SK-N-SH (cell line): ENCODE results near the gene JADE2. TPM values are rescaled to one million over a fixed set of nuclear protein-coding genes. Genes with fewer than 3 reads are reported as not detected.
A peak's percentile ranks its signal among the peaks of the same experiment; 100 is the strongest.

Source experiments
- CTCF ChIA-PET: fragments of 300-600, 350-600 bp; formaldehyde crosslinking; extraction: SDS; loops from one replicate; lab custom pipeline; 2021; lab: Yijun Ruan, JAX
- POLR2A ChIA-PET: fragments of 350-600 bp; sonication (Branson Sonifier 250); formaldehyde crosslinking; extraction: SDS; loops from one replicate; lab custom pipeline; 2020; ENCODE audit warnings: antibody characterized with exemption, inconsistent platforms; lab: Yijun Ruan, JAX
- DNase-seq: peaks from one replicate; pipeline ENCODE4 v3.0.0; 2012
- H2AFZ ChIP-seq: fragments of 200-600 bp; sonication (generic); 2 replicates; pipeline ENCODE4 v1.8.1; 2016; ENCODE audit warnings: antibody characterized with exemption, mild to moderate bottlenecking, low read depth
- H3F3A ChIP-seq: fragments of 200-600 bp; sonication (generic); replicated peaks from 2 replicates; pipeline ENCODE3; 2016; ENCODE audit warnings: antibody characterized with exemption, mild to moderate bottlenecking; ENCODE audit not compliant: insufficient read depth
- H3K27ac ChIP-seq, 2 experiments: fragments of 200-500 bp in 1 of 2; fragments of 200-600 bp in 1 of 2; sonication (Bioruptor generic) in 1 of 2; sonication (generic), shearing (Covaris generic) in 1 of 2; 2 replicates each; pipeline versions ENCODE4 v1.5.1 to v1.6.1; 2014 to 2016; ENCODE audit warnings: low read depth in 2 of 2, inconsistent platforms in 1 of 2, low read length in 1 of 2, mild to moderate bottlenecking in 1 of 2, mixed read lengths in 1 of 2
- H3K27me3 ChIP-seq: fragments of 200-600 bp; sonication (generic), shearing (Covaris generic); 2 replicates; pipeline ENCODE4 v1.6.1; 2016; ENCODE audit warnings: mixed run types; ENCODE audit not compliant: insufficient read depth
- H3K36me3 ChIP-seq, 2 experiments: fragments of 200-500 bp in 1 of 2; fragments of 200-600 bp in 1 of 2; sonication (Bioruptor generic) in 1 of 2; sonication (generic) in 1 of 2; replicated peaks in 1 of 2; 2 replicates each; pipeline versions ENCODE3 to v1.5.1; 2014 to 2016; ENCODE audit warnings: low read length in 1 of 2, mild to moderate bottlenecking in 1 of 2; ENCODE audit not compliant: insufficient read depth in 2 of 2, control insufficient read depth in 1 of 2
- H3K4me1 ChIP-seq, 2 experiments: fragments of 200-500 bp in 1 of 2; fragments of 200-600 bp in 1 of 2; sonication (Bioruptor generic) in 1 of 2; sonication (generic), shearing (Covaris generic) in 1 of 2; 2 replicates each; pipeline versions ENCODE4 v1.5.1 to v1.6.1; 2014 to 2016; ENCODE audit warnings: low read depth in 1 of 2, low read length in 1 of 2, mixed run types in 1 of 2; ENCODE audit not compliant: insufficient read depth in 2 of 2, control insufficient read depth in 1 of 2
- H3K4me2 ChIP-seq: fragments of 200-600 bp; sonication (generic), shearing (Covaris generic); 2 replicates; pipeline ENCODE4 v1.6.1; 2017; ENCODE audit warnings: mixed run types
- H3K4me3 ChIP-seq, 2 experiments: fragments of 200-500 bp in 1 of 2; fragments of 200-600 bp in 1 of 2; sonication (Bioruptor generic) in 1 of 2; sonication (generic), shearing (Covaris generic) in 1 of 2; 2 replicates each; pipeline versions ENCODE4 v1.5.1 to v1.8.1; 2014 to 2016; ENCODE audit warnings: low read depth in 2 of 2, inconsistent platforms in 1 of 2, low read length in 1 of 2, mild to moderate bottlenecking in 1 of 2, mixed read lengths in 1 of 2, moderate library complexity in 1 of 2
- H3K79me2 ChIP-seq: fragments of 200-600 bp; sonication (generic); 2 replicates; pipeline ENCODE4 v1.8.1; 2017; ENCODE audit warnings: mild to moderate bottlenecking; ENCODE audit not compliant: insufficient read depth
- H3K9ac ChIP-seq: fragments of 200-600 bp; sonication (generic); 2 replicates; pipeline ENCODE4 v1.6.1; 2017; ENCODE audit warnings: mixed run types
- H3K9me2 ChIP-seq: fragments of 200-600 bp; sonication (generic); 2 replicates; pipeline ENCODE4 v1.6.1; 2017; ENCODE audit warnings: mixed run types
- H3K9me3 ChIP-seq: fragments of 200-600 bp; sonication (generic); 2 replicates; pipeline ENCODE4 v1.6.1; 2017; ENCODE audit warnings: mixed run types, mild to moderate bottlenecking, moderate library complexity
- H4K20me1 ChIP-seq: fragments of 200-600 bp; sonication (generic); 2 replicates; pipeline ENCODE4 v1.6.1; 2017; ENCODE audit warnings: mild to moderate bottlenecking, mixed run types; ENCODE audit not compliant: insufficient read depth
- EP300 ChIP-seq, 2 experiments: IDR thresholded peaks; 2 replicates each; pipeline versions ENCODE4 v1.4.0 to v1.6.1; 2012; ENCODE audit warnings: borderline replicate concordance in 1 of 2, low read depth in 1 of 2, low read length in 1 of 2
- FOXM1 ChIP-seq: IDR thresholded peaks from 2 replicates; pipeline ENCODE4 v1.4.0; 2012; ENCODE audit warnings: low read depth, mild to moderate bottlenecking
- POLR2AphosphoS5 ChIP-seq: IDR thresholded peaks from 2 replicates; pipeline ENCODE4 v1.6.1; 2012; ENCODE audit warnings: low read depth, low read length
- RAD21 ChIP-seq: IDR thresholded peaks from 2 replicates; pipeline ENCODE4 v1.6.1; 2012; ENCODE audit warnings: mild to moderate bottlenecking, low read length
- TEAD4 ChIP-seq: IDR thresholded peaks from 2 replicates; pipeline ENCODE4 v1.4.0; 2012; ENCODE audit warnings: mild to moderate bottlenecking, borderline replicate concordance; ENCODE audit not compliant: insufficient read depth
- USF1 ChIP-seq: IDR thresholded peaks from 2 replicates; pipeline ENCODE4 v1.4.0; 2012; ENCODE audit warnings: low read depth, borderline replicate concordance
- WGBS: methylation state at CpG from one replicate; pipeline ENCODE4 v1.1.6; 2017; ENCODE audit warnings: low lambda C conversion rate; 5-methylcytosine and 5-hydroxymethylcytosine counted together
- polyA plus RNA-seq, 3 experiments: library from polyadenylated mRNA; depleted of rRNA; stranded (reverse); fragments of >200 nt; gene quantifications; 2 replicates each; pipeline ENCODE4 v1.2.3, GENCODE V29; 2012
- TF ChIP-seq, protein P1 (sequence below): IDR thresholded peaks from 2 replicates; pipeline ENCODE4; 2012

JADE2 gene
- polyA plus RNA-seq, 1 of the 3 experiments (the other 2 are of a cell fraction) = 25.7 TPM

DNA sequence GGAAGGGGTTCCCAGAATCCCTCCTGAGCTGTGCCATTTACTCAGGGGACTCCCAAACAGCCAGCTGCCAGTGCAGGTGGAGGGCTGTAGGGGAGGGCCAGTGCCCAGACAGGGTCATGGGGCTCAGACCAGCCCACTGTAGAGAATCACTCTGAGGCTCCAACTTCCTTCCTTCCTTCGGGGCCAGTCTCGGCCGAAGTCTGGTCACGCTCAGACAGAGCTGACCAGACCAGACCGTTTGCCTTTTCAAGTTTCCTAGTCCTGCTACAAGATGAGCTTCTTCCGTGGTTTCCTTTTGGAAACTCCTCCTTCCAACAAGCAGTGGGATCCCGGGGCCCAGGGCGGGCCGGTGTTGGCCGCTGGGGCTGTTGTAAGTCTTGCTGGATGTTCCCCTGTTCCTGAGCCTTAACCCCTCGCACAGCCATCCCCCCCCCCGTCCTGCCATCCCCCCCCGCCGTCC lies 54.6 kb downstream of the JADE2 start:
- H3K36me3 ChIP-seq = peaks cover 24 to 38% of the 10 kb centered on the region in 2 experiments
- TF ChIP-seq, protein P1, sequence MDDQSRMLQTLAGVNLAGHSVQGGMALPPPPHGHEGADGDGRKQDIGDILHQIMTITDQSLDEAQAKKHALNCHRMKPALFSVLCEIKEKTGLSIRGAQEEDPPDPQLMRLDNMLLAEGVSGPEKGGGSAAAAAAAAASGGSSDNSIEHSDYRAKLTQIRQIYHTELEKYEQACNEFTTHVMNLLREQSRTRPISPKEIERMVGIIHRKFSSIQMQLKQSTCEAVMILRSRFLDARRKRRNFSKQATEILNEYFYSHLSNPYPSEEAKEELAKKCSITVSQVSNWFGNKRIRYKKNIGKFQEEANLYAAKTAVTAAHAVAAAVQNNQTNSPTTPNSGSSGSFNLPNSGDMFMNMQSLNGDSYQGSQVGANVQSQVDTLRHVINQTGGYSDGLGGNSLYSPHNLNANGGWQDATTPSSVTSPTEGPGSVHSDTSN = no peak
- no peak overlapping the region for H3K27ac ChIP-seq
- H3K27me3 ChIP-seq = no peaks in the 10 kb centered on the region
- H3K4me2 ChIP-seq = no peak overlapping the region
- H3K9me2 ChIP-seq = no peaks in the 10 kb centered on the region
- no peak overlapping the region for H2AFZ ChIP-seq
- H3K9me3 ChIP-seq = no peaks in the 10 kb centered on the region
- H3K9ac ChIP-seq = no peak overlapping the region
- no peaks in the 10 kb centered on the region for H4K20me1 ChIP-seq
- H3K4me3 ChIP-seq = no peak overlapping the region
- WGBS = 95% methylated on average over 3 of the region's 14 CpGs
- peaks cover 6 to 20% of the 10 kb centered on the region in 2 experiments; a peak in 2 of 4 replicates for H3K4me1 ChIP-seq
- H3K79me2 ChIP-seq = no peaks in the 10 kb centered on the region
- CTCF ChIA-PET = interaction anchor here (0.9 to 4.8 kb wide), 5 partner anchors 19 to 278 kb away, joined by 4 to 53 read pairs (median 7); partner anchors contain the start of genes CDKN2AIPNL and JADE2
- POLR2A ChIA-PET = interaction anchor here (1.6 kb wide), 1 partner anchor 169 kb away, joined by 5 read pairs; the partner anchor contains the start of gene CDKN2AIPNL
- H3F3A ChIP-seq = peaks cover 7% of the 10 kb centered on the region
- peak; percentile 9 for DNase-seq

DNA sequence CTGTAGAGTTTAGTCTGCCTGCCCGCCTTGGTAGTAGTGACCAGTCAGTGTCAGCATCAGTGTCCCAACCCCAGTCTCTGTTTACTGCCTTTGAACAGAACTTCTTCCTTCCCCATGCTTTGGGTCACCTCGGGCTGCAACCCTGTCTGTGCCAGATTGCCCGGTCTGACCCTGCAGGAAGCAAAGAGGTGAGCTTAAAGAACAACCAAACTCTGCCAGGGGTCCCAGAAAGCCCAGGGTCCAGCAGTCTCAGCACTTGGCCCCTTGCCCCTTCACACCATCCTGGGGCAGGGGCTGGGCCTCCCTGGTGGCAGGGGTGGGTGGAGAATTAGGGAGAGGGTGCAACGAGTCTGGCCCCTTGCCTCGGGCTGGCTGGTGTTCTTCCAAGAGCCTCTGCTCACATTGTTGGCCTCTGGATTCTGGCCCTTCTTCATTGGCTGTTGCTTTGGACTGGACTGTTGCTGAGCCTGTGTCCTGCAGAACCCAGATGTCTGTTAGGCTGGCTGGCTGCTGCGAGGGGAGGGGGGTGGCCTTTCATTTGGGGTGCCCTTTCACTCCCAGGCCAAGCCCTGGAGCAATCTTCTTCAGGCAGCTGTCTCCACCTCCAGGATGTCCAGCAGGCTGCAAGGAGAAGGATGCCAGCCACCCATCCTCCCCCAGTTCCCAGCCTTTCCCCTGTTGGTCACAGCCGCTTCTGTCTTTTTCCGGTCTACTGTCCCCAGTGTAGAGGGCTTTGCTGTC lies 55.9 kb downstream of the JADE2 start:
- Histone ChIP-seq H3K4me1 (peaks cover 6 to 20% of the 10 kb centered on the region in 2 experiments; a peak in 2 of 4 replicates), H3F3A (peaks cover 7% of the 10 kb centered on the region), H3K9me3 (no peaks in the 10 kb centered on the region), H3K27ac (peak overlapping the region in 1 of 2 experiments; percentile 3; a peak in 1 of 4 replicates), H3K4me2 (no peak overlapping the region), H4K20me1 (no peaks in the 10 kb centered on the region), H2AFZ (no peak overlapping the region), H3K79me2 (no peaks in the 10 kb centered on the region), H3K36me3 (peaks cover 24 to 32% of the 10 kb centered on the region in 2 experiments), H3K9ac (no peak overlapping the region), H3K4me3 (no peak overlapping the region), H3K27me3 (no peaks in the 10 kb centered on the region), H3K9me2 (no peaks in the 10 kb centered on the region)
- 76% methylated on average over 7 of the region's 8 CpGs for WGBS
- TF ChIP-seq RAD21 (peak; percentile 29; the same call in 1 of the 2 replicates), USF1 (no peak)
- DNase-seq = peak; percentile 42
- POLR2A ChIA-PET = interaction anchor here (1.6 kb wide), 1 partner anchor 170 kb away, joined by 5 read pairs; the partner anchor contains the start of gene CDKN2AIPNL
- CTCF ChIA-PET = interaction anchor here (0.6 to 4.8 kb wide), 7 partner anchors 21 to 281 kb away, joined by 3 to 53 read pairs (median 5); partner anchors contain the start of genes CDKN2AIPNL and JADE2

- CTCF ChIA-PET = interaction anchor here (0.6 to 1.5 kb wide), 3 partner anchors 279 to 282 kb away, joined by 3 to 5 read pairs (median 3); no protein-coding TSS in a partner anchor
Observed at GRCh38 chr5:134582281-134582680, 56.8 kb downstream of the JADE2 start.

More at GRCh38 chr5:134582281-134582680, 56.8 kb downstream of the JADE2 start:
- H3K36me3 ChIP-seq = peaks cover 24 to 29% of the 10 kb centered on the region in 2 experiments
- H2AFZ ChIP-seq = no peak overlapping the region
- TF ChIP-seq FOXM1 (no peak), POLR2AphosphoS5 (no peak), EP300 (IDR thresholded peaks at IDR 0.05; ENCODE audit: borderline replicate concordance in 1 of 2, low read depth in 1 of 2, low read length in 1 of 2) (no peak), TEAD4 (no peak)
- TF ChIP-seq, protein P1 = no peak
- no peak overlapping the region for H3K9ac ChIP-seq
- WGBS = 91% methylated on average over 5 of the region's 5 CpGs
- no peaks in the 10 kb centered on the region for H3K9me2 ChIP-seq
- POLR2A ChIA-PET = no interaction called here
- no peak for DNase-seq
- H3K9me3 ChIP-seq = no peaks in the 10 kb centered on the region
- H3K79me2 ChIP-seq = no peaks in the 10 kb centered on the region
- no peak overlapping the region for H3K4me2 ChIP-seq
- H3K27ac ChIP-seq = no peak overlapping the region
- H3K27me3 ChIP-seq = no peaks in the 10 kb centered on the region
- no peaks in the 10 kb centered on the region for H4K20me1 ChIP-seq
- H3K4me1 ChIP-seq = peaks cover 4 to 22% of the 10 kb centered on the region in 2 experiments; a peak in 2 of 4 replicates
- H3K4me3 ChIP-seq = no peak overlapping the region
- peaks cover 9% of the 10 kb centered on the region for H3F3A ChIP-seq
